GM04503 (cell line): ENCODE results near the gene ZMIZ1.

Experiments
- DNase-seq: peaks from one replicate; pipeline ENCODE4 v3.0.0-alpha.2; 2012; ENCODE audit warnings: low read depth

ZMIZ1 gene

DNA sequence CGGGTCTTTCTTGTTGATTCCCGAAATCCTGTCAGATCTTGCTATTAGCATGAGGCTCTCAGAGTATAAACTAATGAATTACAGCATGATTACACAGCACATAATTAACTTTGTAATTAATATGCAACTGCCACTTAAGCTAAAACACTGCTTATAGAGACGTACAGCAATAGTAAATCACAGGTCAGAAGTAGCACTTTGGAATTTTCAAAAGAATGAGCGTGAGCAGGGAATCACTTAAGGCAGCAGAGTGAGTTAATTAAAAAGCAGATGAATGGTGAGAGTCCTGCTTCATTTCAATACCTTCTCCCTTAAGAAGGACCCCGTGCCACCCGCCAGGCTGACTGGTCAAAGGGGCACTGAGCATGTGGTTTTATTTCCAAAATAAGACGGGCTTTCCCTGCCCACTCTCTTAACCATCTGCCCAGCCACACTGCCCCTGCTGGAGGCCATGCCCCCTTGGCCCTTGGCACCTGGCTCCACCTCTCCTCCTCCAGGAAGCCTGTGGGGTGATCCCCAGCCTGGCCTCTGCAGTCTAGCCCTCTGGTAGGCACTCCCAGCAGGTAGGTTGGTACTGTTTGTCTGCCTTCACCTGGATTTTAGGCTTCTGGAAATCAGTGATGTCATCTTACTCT lies 117.8 kb downstream of the ZMIZ1 start:
- DNase-seq = no peak

GRCh38 chr10:79187121-79187940 lies 118.6 kb downstream of the ZMIZ1 start:
- no peak for DNase-seq

- DNase-seq = no peak
Observed at GRCh38 chr10:79188154-79188965, 119.6 kb downstream of the ZMIZ1 start.

GRCh38 chr10:79189181-79189580 lies 120.4 kb downstream of the ZMIZ1 start:
- DNase-seq = no peak

DNA sequence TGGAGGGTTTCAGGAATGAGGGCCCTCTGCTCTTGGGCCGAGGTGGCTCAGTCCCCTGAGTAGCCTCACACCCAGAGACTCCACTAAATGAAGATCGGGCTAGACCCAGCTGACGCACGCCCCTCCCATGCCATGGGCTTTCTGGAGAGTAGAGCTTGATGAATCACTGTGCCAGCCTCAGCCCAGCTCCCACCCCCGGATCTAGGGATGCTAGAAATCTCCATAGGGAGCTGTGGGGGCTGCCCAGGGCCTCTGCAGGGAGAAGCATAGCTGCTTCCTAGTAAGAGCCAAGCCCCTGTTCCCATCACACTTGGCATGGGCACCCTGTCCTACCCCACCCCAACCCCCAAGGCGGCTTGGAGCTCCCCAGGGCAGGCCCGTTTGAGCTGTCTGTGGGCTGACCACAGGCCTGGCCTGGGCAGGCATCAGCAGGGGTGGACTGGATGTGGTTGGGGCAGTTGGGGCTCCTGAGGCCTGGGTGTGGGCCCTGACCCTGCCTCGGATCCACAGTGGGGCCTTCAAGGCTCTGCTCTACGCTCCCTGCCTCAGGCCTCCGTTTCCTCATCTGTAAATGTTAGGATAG lies 121.2 kb downstream of the ZMIZ1 start:
- DNase-seq = no peak

GRCh38 chr10:79190740-79191261 lies 122.0 kb downstream of the ZMIZ1 start:
- no peak for DNase-seq

- DNase-seq = no peak
Observed at GRCh38 chr10:79191951-79192676, 123.3 kb downstream of the ZMIZ1 start.

DNA sequence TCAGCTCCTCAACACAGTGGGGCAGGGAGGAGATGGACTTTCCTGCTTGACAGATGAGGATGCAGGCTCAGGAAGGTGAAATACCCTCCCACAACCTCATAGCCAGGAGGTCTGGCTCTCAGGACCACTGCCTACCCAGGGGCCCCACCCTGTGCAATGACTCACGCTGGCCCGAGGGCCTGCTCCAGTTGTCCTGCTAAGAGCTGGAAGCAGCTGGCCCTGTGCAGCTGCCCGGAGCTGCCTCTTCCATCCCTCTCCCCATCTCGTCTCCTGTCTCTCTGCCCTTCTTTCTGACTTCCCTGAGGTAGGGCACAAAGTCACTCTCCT lies 123.9 kb downstream of the ZMIZ1 start:
- DNase-seq = no peak

- no peak for DNase-seq
Observed at GRCh38 chr10:79193694-79194382, 125.1 kb downstream of the ZMIZ1 start.

GRCh38 chr10:79195091-79195923 lies 126.5 kb downstream of the ZMIZ1 start:
- DNase-seq = no peak

DNA sequence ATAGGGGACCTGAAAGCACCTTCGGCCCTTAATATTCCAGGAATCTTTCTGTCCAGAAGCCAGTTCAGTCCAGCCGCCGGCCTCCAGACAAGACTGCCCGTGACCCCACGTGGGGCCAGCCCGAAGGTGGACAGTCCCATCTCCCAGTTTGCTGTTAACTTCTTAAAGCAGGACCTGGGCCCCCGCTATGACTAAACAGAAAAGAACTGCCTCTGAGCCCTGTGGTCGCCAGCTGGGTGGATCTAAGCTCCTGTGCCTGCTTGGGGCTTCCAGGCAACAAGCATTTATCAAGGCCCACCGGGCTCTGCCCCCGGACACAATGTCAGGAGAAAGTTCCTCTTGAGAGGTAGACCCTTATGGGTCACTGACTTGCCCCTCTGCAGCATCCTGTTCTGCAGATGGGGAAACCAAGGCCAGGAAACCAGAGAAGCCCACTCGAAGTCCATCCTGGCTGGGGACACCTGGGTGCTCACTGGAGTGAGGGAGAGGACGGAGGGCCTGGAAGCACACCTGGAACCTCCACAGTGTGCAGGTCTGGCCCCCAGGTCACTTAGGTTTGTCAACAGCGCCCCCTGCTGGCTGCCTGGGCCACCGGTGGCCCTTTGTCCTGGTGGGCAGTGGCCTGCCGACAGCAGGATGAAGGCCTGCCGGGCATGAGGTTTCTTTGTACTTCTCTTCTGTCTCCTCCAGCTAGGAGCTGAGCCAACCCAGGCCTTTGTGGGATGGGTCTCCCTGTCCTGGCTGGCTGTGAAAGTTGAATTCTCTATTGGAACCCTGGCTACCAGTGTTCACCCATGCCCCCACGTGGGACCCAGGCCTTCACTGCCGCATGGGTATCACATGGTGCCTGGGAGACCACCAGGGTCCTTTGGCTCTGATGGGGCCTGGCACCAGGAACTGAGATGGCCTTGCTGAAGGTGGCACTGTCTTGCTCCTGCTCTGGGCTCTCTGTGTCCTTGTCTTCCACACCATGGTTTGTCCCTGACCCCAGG lies 128.0 kb downstream of the ZMIZ1 start:
- no peak for DNase-seq

- DNase-seq = no peak
Observed at GRCh38 chr10:79197558-79197957, 128.8 kb downstream of the ZMIZ1 start.

GRCh38 chr10:79200346-79200745 lies 131.6 kb downstream of the ZMIZ1 start:
- no peak for DNase-seq

- no peak for DNase-seq
Observed at GRCh38 chr10:79201706-79202105, 132.9 kb downstream of the ZMIZ1 start.

DNA sequence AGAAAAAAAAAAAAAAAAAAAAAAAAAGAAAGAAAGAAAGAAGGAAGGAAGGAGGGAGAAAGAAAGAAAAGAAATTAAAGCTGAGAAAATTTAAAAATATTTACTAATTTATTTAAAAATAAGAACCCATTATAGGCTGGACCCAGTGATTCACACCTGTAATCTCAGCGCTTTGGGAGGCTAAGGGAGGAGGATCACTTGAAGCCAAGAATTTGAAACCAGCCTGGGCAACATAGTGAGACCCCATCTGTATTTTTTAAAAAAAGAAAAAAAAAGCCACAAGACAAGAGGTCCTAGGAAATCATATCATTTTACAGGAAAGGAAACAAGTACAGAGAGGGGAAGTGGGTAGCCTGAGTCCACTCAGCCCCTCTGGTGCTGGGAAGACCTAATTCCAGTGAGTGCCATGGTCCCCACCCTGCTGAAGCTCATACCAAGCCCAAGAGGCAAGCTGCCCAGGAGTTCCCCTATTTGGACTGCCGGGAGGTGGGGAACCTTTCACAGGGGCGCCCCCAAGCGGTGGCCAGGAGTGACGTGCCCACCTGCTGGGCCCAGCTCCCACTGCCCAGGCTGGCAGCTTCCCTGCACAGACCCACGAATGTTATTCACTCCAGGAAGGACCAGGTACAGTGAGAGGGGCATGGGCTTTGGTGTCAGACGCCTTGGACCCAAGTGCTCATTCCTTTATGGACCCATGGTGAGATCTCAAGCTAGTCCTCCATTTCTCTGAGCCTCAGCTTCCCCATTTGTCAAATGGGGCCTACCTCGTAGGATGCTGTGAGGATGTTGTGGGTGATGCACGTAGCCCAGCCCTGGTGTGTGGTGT lies 133.6 kb downstream of the ZMIZ1 start:
- DNase-seq = no peak

DNA sequence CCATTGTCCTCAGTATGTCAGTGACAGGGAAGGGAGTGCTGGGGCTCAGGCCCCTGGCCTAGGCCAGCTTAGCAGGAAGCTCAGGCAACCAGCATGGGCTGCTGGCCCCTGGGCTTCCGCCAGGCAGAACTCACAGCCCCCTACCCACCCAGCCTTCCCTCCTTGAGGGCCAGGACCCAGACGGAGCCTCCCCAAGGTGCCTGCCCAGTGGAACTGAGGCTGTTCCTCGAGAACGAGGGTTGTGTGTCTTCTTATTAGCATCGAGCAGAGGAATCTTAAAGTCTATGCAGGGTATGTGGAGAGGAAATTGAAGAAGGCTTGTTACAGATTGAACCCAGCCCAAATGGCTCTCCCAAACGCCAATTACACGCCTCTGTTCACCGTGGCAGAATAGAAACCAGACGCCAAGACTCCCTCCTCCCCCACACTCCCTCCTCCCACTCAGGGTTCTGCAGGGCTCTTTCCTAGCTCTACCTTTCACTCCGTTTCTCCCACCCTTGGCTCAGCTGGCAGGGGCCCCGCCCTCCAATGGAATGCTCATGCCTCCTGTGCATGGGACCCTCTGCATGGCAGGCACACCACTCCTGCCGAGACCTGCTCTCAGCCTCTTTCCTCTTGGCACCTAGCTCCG lies 134.4 kb downstream of the ZMIZ1 start:
- no peak for DNase-seq

DNA sequence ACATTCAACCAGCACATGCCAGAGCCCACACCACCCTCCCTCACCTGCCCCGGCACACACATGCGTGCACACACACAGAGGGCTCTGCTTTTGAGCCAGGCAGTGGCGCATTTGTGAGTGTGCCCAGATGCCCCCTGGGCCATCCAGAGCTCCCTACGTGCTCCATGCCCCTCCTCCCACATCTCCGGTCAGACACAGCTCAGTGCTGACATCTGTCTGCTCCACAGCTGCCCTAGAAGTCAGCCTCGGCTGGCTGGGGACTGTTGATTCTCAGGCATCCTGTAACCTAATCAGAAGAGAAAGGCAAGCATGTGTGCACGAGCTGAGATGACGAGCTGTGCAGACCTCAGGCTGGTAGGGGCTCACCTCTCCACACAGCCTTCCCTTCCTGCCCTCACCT lies 135.1 kb downstream of the ZMIZ1 start:
- DNase-seq = no peak
